Subcutaneous adipose tissue (tissue), 4 donors: ENCODE data around the gene EPN3. TPM values are rescaled to one million over a fixed set of nuclear protein-coding genes. Genes with fewer than 3 reads are reported as not detected.

Experiments used
- CTCF ChIP-seq: fragments of 450-650 bp; IDR thresholded peaks from one replicate; pipeline ENCODE4 v1.5.1; 2016; ENCODE audit warnings: low read depth, mild to moderate bottlenecking, control low read depth, antibody characterized with exemption, moderate library complexity
- total RNA-seq, 4 donors: library from RNA; depleted of rRNA; stranded (reverse); fragments of >200 nt; gene quantifications; one replicate each; pipeline ENCODE4 v1.1.0, GENCODE V29; 2016

Gene EPN3
- total RNA-seq, 4 donors from 2014 or later, result not detected

- no peak for TF ChIP-seq CTCF
These were observed 38.8 kb upstream of the EPN3 start for GRCh38 chr17:50493744-50494143.

GRCh38 chr17:50495217-50495823 lies 37.2 kb upstream of the EPN3 start:
- TF ChIP-seq CTCF, result no peak

- TF ChIP-seq CTCF, result no peak
These were observed 36.6 kb upstream of the EPN3 start for GRCh38 chr17:50495918-50496317.

- TF ChIP-seq CTCF, result no peak
These were observed 34.3 kb upstream of the EPN3 start for GRCh38 chr17:50498021-50498874.

- no peak for TF ChIP-seq CTCF
These were observed 33.3 kb upstream of the EPN3 start for GRCh38 chr17:50499270-50499669.

- TF ChIP-seq CTCF, result no peak
These were observed 32.8 kb upstream of the EPN3 start for GRCh38 chr17:50499721-50500120.

GRCh38 chr17:50501054-50501453 lies 31.5 kb upstream of the EPN3 start:
- no peak for TF ChIP-seq CTCF
